C4-2B (cell line): Measurements from ENCODE around the gene DIS3L2.

Experiments
- CTCF ChIP-seq: fragments of 450-650 bp; conservative IDR thresholded peaks from 2 replicates; pipeline ENCODE4 v1.5.1; 2017; ENCODE audit warnings: mild to moderate bottlenecking
- ZFX ChIP-seq: fragments of 450-650 bp; IDR thresholded peaks from 2 replicates; pipeline ENCODE4 v1.6.1; 2017

GRCh38 chr2:232075080-232075479, 113.6 kb downstream of the DIS3L2 start:
- no peak for TF ChIP-seq CTCF
- TF ChIP-seq ZFX: no peak
